Activated CD4-positive, alpha-beta T cell treated with anti-CD3 and anti-CD28 coated beads, Interleukin-2, amount 50 U/mL, for 48 hours (primary cell): ENCODE results near the gene SPECC1L.
"Not testable (repeated sequence)": the region's sequence is repeated elsewhere in the genome, so short reads cannot be mapped to it uniquely, and the experiment has no call there.

Experiments used
- DNase-seq, 2 experiments: peaks; one replicate each; pipeline ENCODE4 v3.0.0-alpha.2; 2020

SPECC1L gene

DNA sequence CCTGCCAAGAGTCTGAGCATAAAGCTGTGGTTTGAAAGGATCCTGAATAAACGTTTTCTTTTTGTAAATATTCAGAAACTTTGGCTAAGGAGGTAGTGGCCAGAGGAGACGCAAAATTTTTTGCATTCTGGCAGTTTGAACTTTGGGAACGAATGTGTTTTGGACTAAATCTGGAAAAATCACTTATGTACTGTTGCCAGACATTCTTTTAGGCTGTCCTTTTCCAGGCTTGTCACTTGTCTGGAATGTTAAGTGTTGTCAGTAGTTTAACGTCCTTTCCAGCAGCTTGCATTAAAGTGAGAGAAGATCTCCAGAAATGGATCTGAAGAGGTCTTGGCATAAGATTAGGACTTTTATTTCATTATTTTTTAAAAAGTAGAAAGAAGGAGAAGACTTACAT lies 18.5 kb downstream of the SPECC1L start:
- DNase-seq, result no peak

DNA sequence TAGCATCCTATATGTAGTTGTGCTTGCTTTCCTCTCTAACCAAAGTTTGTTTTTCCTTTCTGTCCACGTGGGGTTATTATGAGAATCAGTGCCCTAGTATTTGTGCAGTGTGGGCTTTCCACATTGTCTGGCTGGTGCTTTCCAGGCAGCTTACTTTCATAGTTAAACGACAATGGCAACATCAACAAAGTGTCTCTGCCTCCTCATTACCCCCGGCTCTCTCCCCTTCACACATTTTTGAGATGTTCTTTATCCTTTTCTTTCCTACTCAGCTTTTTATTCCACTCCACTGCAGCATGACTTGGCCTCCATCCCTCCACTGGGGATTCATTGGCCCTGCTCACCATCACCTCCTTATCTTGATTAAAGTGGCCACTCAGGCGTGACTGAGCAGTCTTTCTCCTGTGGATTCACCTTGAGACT lies 19.1 kb downstream of the SPECC1L start:
- DNase-seq, result no peak

DNA sequence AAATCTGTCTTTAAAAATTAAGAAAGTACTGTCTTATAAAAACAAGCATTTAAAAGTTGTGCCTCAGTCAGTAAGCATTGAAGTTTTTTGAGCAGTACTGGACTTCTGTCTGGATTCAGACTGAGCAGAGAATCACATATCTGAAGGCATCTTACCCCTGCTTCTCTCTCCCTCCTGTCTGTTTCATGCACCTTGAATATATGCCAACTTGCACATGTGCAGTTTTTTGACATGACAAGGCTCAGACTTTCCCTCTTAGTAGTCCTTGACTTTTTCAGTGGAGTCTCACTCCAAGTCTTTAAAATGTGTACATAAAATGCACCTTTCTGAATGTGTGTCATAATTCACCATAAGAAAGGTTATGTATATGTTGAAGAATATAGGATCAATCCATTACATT lies 19.8 kb downstream of the SPECC1L start:
- no peak for DNase-seq

DNA sequence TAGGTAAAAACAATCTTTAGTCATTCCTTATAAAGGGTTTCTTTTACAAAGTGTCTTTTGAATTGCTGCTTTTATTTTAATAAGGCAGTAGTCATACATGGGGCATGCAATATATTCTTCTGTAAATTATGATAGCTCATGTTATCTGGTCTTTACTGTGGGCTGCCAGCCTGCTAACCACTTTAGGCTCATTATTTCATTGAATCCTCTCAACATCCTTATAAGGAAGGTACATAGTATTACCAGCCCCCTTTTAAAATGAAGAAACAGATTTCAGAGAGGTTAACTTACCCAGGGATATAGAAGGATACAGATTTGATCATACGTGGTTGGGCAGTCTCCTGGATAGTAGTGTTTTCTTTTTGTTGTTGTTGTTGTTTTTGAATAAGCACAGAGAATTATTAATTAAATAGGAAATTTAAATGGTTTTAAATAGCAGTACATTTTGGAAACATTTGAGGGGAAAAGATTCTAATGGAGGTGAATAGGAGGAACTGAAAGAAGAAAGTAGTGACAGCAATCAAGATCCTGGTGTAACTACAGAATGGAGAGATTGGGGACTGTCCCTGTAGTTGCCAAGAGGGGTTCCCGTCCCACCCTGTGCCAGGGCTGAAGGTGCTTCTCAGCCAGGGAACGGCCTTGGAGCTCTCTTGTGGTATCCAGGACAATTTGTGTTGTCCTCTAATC lies 21.0 kb downstream of the SPECC1L start:
- DNase-seq, result no peak

DNA sequence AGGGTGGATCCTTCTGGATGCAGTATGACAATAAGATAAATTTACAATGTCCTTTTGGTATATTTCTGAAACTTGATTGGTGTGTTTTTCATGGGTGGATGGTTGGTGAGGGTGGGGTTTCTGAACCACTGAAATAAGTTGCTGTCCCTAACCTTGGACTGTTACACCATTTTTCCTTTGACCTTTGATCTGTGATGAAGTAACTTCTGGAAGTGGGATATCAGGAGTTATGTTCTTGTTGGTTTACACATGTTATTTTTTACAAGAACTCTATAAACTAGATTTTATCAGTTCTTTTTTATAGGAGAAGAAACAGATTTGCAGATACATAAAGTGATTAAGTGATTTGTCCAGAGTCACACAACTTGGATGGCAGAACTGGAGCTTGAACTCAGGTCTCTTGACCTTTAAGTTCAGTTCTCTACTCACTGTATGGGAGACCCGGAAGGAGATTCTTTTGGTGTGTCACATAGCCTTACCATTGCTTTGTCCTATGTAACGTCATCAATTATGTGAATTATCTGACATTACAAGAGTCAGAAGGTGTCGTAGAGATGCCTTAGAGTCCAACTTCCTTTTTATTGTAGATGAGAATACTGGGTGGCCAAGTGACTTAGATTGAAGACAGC lies 21.7 kb downstream of the SPECC1L start:
- DNase-seq, result not testable (repeated sequence)

DNA sequence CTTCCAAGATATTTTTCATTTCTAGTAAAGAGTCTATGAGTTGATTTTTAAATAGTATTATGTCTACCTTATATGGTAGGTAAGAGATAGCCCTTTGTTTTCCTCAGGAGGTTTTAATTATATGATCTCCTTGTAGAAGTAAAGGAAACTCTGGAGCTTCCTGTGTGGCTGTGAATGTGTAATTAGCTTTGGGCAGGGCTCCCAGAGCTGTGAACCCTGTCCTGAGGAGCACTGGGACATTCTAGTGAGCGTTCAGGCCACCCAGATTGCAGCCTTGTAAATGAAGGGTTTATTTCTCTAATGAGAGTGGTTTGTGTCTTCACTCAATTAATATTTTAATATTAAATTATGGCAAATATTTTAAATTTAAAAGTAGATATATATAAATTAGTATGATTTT lies 24.3 kb downstream of the SPECC1L start:
- DNase-seq, result not testable (repeated sequence)

DNA sequence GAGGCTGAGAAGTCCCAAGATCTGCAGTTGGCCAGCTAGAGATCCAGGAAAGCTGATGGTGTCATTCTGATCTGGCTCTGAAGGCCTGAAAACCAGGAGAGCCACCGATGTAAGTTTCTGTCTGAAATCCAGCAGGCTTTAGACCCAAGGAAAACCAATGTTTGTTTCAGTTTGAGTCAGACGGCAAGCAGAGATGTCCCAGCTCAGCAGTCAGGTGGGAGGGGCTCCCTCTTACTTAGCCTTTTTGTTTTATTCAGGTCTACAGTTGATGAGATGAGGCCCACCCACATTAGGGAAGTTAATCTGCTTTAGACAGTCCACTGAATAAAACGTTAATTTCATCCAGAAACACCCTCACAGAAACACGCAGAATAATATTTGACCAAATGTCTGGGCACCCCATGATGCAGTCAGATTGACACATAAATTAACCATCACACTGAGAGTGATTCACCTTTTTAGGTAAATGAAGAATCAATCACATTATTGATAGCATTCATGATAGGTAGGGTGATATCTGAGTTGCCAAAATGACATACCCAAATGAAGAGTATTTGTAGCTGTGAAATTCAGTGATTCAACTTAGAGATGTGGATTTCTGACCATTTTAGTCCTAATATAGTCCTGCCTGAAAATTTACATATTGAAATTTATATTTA lies 28.0 kb downstream of the SPECC1L start:
- not testable (repeated sequence) for DNase-seq

DNA sequence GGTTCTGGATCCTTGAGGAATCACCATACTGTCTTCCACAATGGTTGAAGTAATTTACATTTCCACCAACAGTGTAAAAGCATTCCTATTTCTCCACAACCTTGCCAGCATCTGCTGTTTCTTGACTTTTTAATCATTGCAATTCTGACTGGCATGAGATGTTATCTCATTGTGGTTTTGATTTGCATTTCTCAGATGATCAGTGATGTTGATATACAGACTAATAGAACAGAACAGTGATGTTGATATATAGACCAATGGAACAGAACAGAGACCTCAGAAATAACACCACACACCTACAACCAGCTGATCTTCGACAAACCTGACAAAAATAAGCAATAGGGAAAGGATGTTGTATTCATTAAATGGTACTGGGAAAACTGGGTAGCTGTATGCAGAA lies 29.9 kb downstream of the SPECC1L start:
- not testable (repeated sequence) for DNase-seq

DNA sequence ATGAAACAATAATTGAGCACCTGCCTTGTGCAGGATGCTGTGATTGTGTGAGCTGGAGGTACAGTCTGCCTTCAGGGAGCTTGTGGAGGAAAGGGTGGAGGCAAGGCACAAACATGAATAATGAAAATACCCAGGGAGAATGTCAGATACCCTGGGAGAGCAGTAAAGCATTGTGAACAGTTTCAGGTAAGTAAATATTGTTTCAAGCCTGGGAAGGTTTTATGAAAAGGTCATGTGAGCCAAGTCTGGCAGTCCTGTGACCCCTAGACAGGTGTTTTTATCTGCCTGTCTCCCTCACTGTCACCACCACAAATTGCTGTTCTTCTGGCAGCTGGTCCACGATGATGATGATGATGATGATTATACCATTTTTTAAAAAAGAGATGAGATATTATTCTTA lies 32.0 kb downstream of the SPECC1L start:
- DNase-seq, result no peak

DNA sequence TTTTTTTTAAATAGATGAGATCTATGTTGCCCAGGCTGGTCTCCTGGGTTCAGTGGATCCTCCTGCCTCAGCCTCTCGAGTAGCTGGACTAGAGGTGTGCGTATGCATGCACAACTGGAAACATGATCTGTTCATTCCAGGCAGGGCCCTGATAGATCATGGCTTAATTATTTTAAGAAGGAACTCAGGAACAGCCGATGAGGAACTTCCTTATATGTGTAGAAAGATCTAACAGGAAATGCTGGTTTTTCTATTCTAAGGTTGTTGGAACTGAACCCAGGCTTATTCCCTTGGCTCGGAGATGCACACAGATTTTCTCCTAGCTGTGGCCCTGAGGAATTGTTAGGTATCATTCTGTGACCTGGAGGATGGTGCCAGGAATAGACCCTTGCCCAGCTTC lies 32.4 kb downstream of the SPECC1L start:
- no peak for DNase-seq

DNA sequence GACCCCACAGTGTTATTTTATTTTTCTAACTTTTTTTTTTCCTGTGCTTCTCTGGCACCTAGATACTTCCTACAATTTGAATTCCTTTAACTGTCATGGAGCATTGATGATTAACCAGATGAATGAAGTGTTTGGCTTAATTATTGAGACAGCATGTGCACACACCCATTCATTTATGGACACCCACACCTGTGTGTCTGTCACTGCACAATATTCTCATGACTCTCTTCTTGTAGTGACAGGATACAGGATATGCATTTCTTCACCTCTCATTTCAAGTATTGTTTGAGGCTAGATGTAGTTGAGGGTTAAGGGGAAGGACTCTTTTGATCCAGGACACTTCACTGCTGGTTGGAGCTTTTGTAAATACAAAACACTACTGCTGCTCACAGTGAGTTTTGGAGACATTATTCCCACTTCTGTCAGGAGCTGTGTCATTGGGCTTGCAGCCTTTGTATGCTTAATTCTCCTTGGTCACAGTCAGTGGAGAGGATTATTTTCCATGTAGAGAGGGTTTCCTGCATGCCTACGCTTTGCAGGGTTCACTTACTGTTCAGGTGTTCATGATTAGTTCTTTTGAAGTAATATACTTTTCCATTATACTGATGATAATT lies 33.5 kb downstream of the SPECC1L start:
- no peak for DNase-seq

DNA sequence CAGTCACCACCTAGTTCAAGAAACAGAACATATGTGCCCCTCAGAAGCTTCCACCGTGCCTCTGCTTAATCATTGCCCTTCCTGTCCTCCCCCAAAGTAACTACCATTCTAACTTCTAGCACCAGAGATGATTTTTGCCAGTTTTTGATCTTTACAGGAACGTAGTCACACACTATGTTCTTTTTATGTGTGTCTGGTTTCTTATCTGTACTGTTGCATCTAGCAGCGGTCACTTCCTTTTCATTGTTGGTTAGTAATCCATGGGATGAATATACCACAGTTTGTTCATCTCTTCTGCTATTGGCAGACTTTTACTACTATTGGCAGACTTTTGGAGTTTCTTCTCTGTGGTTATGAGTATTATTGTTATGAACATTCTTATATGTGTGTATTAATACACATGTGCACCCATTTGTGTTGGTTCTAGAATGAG lies 34.6 kb downstream of the SPECC1L start:
- DNase-seq, result no peak

DNA sequence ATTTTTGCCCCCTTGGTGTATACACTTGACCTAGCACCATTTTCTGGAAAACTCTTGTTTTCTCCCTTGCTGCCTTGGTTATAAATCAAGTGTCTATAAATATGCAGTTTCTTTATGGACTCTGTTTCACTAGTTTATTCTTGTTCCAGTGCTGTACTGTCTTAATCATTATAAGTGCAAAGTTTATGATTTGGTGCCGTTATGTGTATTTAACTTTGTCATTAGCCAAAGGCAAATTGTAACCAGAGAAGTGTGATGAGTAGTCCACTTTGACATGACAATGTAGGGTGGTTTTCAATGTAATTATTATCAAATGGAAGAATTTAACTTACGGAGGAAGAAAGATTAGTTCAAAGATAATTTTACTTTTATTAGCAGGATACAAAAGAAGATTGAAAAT lies 40.3 kb downstream of the SPECC1L start:
- no peak for DNase-seq

DNA sequence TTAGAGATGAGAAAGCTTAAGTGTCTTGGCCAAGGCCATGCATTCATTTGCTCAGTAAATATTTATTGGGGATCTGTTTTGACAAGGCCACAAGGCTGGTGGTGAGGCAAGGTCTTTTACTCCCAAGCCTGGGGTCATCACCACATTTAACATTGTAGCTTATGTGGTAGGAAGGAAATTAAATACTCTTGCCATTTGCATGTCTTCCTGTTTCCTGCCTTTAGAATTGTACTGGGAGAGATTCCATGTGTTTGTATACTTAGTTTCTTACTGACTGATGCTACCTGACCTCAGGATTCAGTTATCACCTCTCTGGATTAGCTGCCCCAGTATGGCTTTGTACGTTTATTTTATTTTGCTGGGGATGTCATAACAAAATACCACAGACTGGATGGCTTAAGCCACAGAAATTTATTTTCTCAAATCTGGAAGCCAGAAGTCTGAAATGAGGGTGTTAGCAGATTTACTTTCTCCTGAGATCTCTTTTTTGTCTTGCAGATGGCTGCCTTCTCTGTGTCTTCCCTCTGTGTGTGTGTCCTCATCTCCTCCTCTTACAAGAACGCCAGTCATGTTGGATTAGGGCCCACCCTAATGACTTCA lies 44.8 kb downstream of the SPECC1L start:
- no peak for DNase-seq

DNA sequence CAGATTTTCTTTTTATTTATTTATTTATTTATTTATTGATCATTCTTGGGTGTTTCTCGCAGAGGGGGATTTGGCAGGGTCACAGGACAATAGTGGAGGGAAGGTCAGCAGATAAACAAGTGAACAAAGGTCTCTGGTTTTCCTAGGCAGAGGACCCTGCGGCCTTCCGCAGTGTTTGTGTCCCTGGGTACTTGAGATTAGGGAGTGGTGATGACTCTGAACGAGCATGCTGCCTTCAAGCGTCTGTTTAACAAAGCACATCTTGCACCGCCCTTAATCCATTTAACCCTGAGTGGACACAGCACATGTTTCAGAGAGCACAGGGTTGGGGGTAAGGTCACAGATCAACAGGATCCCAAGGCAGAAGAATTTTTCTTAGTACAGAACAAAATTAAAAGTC lies 45.6 kb downstream of the SPECC1L start:
- not testable (repeated sequence) for DNase-seq

DNA sequence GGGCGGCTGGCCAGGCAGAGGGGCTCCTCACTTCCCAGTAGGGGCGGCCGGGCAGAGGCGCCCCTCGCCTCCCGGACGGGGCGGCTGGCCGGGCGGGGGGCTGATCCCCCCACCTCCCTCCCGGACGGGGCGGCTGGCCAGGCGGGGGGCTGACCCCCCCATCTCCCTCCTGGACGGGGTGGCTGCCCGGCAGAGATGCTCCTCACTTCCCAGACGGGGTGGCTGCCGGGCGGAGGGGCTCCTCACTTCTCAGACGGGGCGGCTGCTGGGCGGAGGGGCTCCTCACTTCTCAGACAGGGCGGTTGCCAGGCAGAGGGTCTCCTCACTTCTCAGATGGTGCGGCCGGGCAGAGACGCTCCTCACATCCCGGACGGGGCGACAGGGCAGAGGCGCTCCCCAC lies 46.9 kb downstream of the SPECC1L start:
- not testable (repeated sequence) for DNase-seq

DNA sequence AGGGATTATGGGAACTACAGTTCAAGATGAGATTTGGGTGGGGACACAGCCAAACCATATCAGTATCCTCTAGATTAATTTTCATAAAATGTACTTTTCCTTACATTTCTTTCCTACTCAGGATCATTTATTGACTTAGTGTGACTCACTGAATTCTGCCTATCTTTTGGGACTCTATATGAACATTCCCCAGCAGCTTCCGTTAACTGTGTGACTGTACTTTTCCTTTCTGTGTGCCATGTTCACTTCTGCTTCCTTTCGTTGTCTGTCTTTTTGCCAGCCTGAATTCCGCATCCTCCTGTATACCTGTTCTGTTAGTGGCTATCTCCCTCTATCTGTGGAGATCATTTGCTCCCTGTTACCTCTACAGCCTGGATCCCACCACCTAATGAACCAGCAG lies 48.8 kb downstream of the SPECC1L start:
- DNase-seq, result no peak

DNA sequence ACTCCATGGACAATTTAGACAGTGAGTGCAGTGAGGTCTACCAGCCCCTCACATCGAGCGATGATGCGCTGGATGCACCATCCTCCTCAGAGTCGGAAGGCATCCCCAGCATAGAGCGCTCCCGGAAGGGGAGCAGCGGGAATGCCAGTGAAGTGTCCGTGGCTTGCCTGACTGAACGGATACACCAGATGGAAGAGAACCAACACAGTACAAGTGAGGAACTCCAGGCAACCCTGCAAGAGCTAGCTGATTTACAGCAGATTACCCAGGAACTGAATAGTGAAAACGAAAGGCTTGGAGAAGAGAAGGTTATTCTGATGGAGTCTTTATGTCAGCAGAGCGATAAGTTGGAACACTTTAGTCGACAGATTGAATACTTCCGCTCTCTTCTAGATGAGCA lies 51.4 kb downstream of the SPECC1L start:
- no peak for DNase-seq

DNA sequence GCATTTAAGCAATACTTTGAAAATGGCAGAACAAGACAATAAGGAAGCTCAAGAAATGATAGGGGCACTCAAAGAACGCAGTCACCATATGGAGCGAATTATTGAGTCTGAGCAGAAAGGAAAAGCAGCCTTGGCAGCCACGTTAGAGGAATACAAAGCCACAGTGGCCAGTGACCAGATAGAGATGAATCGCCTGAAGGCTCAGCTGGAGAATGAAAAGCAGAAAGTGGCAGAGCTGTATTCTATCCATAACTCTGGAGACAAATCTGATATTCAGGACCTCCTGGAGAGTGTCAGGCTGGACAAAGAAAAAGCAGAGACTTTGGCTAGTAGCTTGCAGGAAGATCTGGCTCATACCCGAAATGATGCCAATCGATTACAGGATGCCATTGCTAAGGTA lies 51.9 kb downstream of the SPECC1L start:
- DNase-seq, result no peak

DNA sequence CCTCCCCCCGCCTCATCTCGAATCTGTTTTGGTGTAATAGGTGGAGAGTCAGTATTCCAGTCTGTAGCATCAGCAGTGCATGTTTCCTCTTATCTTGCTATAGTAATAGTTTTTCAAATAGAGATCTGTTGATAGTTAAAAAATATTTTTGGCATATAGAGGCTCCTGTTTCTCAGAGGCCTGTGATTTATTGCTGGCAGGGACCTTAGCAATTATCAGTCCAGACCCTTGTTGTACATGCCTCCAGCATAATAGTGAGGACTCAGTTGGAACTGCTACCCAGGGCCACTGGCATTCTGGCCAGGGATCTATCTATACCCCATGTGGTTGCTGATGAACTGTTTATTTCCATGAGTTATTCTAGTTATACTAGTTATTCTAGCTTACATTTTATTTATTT lies 52.6 kb downstream of the SPECC1L start:
- no peak for DNase-seq

DNA sequence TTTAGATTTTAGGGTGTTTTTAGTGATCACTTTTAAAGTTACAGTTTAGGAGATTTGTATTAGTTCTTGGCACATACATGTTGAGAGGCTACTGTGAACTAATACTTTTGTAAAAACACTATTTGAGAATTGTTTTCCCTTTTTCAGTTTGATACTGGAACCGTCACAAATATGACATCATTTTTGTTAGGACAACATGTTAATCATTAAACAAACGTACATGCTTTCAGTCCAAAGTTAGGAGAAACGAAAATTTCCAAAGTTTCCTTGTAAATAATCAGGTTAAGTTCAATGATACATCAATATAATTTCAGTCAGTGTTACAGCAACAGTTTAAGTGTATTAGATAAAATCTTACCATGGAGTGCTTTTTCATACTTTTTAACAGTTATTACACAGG lies 53.1 kb downstream of the SPECC1L start:
- no peak for DNase-seq

DNA sequence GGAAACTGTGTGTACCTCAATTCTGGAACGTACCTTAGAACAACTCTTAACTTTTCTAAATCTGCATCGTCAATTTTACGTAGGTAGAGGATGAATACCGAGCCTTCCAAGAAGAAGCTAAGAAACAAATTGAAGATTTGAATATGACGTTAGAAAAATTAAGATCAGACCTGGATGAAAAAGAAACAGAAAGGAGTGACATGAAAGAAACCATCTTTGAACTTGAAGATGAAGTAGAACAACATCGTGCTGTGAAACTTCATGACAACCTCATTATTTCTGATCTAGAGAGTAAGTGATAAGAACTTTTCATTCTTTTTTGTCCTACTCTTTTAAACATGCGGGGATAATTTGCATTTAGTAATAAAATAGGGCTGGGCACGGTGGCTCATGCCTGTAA lies 53.5 kb downstream of the SPECC1L start:
- DNase-seq, result no peak

DNA sequence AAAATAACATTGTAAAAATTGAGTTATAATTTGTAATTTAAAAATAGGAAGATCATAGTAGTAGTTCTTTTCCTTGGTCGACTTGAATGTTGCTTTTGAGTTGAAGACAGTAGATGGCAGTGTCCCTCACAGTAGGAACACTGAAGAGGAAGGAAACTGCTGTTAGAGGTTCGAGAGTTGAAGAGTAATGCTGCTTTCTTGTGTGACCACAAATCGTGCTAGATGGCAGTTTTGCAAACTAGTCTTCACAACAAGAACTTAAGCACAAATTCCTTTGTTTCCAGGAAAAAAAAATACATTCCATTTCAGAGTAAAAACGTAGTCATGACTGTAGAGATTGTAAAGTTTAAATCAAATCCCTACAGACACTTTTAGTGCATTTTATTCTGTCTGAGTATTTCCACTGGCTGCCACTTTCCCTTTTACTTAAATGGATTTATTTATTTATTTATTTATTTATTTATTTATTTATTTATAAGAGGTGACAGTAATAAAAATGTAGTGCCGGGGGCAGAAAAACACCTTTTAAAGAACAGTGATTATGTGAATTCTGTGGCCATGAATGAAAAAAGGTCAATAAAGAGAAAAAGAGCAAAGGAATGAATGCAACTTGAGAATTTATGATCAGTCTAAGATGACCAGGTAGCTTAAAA lies 54.6 kb downstream of the SPECC1L start:
- no peak for DNase-seq
